Trophoblast cell (in vitro differentiated cells and primary cell): ENCODE measurements around the gene EIF4G3.

Experiments
- DNase-seq, 2 donors: peaks; one replicate each; pipeline ENCODE4 v3.0.0-alpha.2; 2016
- H2AFZ ChIP-seq: 2 replicates; pipeline ENCODE4 v1.6.1; 2013; ENCODE audit warnings: low read length, moderate library complexity, mild to moderate bottlenecking; ENCODE audit not compliant: insufficient read depth, poor library complexity
- H2AK5ac ChIP-seq: 2 replicates; pipeline ENCODE4 v1.6.1; 2013; ENCODE audit warnings: mild to moderate bottlenecking, low read length
- H2BK120ac ChIP-seq: 2 replicates; pipeline ENCODE4 v1.6.1; 2013; ENCODE audit warnings: low read length, mild to moderate bottlenecking, moderate library complexity; ENCODE audit not compliant: insufficient read depth, poor library complexity
- H2BK12ac ChIP-seq: 2 replicates; pipeline ENCODE4 v1.6.1; 2013; ENCODE audit warnings: mild to moderate bottlenecking, low read length, moderate library complexity
- H2BK5ac ChIP-seq: 2 replicates; pipeline ENCODE4 v1.6.1; 2013; ENCODE audit warnings: low read length, low read depth, moderate library complexity, mild to moderate bottlenecking; ENCODE audit not compliant: poor library complexity
- H3K14ac ChIP-seq: 2 replicates; pipeline ENCODE4 v1.6.1; 2013; ENCODE audit warnings: mild to moderate bottlenecking, low read length
- H3K18ac ChIP-seq: 2 replicates; pipeline ENCODE4 v1.6.1; 2013; ENCODE audit warnings: mild to moderate bottlenecking, low read length
- H3K23ac ChIP-seq: 2 replicates; pipeline ENCODE4 v1.6.1; 2013; ENCODE audit warnings: low read length
- H3K27ac ChIP-seq: 2 replicates; pipeline ENCODE4 v1.5.1; 2013; ENCODE audit warnings: low read depth, mild to moderate bottlenecking, inconsistent platforms, low read length, moderate library complexity
- H3K27me3 ChIP-seq: 2 replicates; pipeline ENCODE4 v1.6.1; 2013; ENCODE audit warnings: inconsistent platforms, mild to moderate bottlenecking, low read length, moderate library complexity; ENCODE audit not compliant: insufficient read depth
- H3K36me3 ChIP-seq, 2 experiments: 1 replicate in 1 of 2; 2 replicates in 1 of 2; pipeline ENCODE4 v1.6.1; 2013; ENCODE audit warnings: low read length in 2 of 2, mild to moderate bottlenecking in 2 of 2, moderate library complexity in 1 of 2; ENCODE audit not compliant: insufficient read depth in 2 of 2, control insufficient read depth in 1 of 2
- H3K4ac ChIP-seq: 2 replicates; pipeline ENCODE4 v1.6.1; 2013; ENCODE audit warnings: low read depth, mild to moderate bottlenecking, low read length, moderate library complexity
- H3K4me1 ChIP-seq, 2 experiments: 1 replicate in 1 of 2; 2 replicates in 1 of 2; pipeline ENCODE4 v1.6.1; 2013; ENCODE audit warnings: low read length in 2 of 2, mild to moderate bottlenecking in 2 of 2, moderate library complexity in 1 of 2; ENCODE audit not compliant: insufficient read depth in 2 of 2, control insufficient read depth in 1 of 2
- H3K4me2 ChIP-seq: 2 replicates; pipeline ENCODE4 v1.6.1; 2013; ENCODE audit warnings: inconsistent platforms, mild to moderate bottlenecking, low read length, moderate library complexity
- H3K4me3 ChIP-seq: 2 replicates; pipeline ENCODE4 v1.5.1; 2013; ENCODE audit warnings: mild to moderate bottlenecking, low read depth, low read length, inconsistent platforms
- H3K79me1 ChIP-seq: one replicate; pipeline ENCODE4 v1.6.1; 2013; ENCODE audit warnings: low read length
- H3K79me2 ChIP-seq: 2 replicates; pipeline ENCODE4 v1.6.1; 2013; ENCODE audit warnings: low read length, mild to moderate bottlenecking; ENCODE audit not compliant: control insufficient read depth, insufficient read depth, poor library complexity
- H3K9ac ChIP-seq: 2 replicates; pipeline ENCODE4 v1.6.1; 2013; ENCODE audit warnings: mild to moderate bottlenecking, low read length
- H3K9me3 ChIP-seq: 2 replicates; pipeline ENCODE4 v1.6.1; 2013; ENCODE audit warnings: low read depth, mild to moderate bottlenecking, control low read depth, inconsistent platforms, low read length; ENCODE audit not compliant: insufficient read depth
- H4K12ac ChIP-seq: 2 replicates; pipeline ENCODE4 v1.6.1; 2013; ENCODE audit warnings: low read depth, mild to moderate bottlenecking, low read length, moderate library complexity
- H4K8ac ChIP-seq: 2 replicates; pipeline ENCODE4 v1.6.1; 2013; ENCODE audit warnings: low read depth, mild to moderate bottlenecking, low read length, moderate library complexity
- H4K91ac ChIP-seq: one replicate; pipeline ENCODE4 v1.6.1; 2013; ENCODE audit warnings: low read depth, mild to moderate bottlenecking, low read length, moderate library complexity
- WGBS: extraction: QIAGEN DNeasy Blood & Tissue Kit; methylation state at CpG from one replicate; pipeline ENCODE4 v1.1.7; 2013; ENCODE audit warnings: missing lambda C conversion rate; ENCODE audit not compliant: insufficient read length, insufficient coverage; ENCODE audit errors: extremely low coverage; 5-methylcytosine and 5-hydroxymethylcytosine counted together

The EIF4G3 gene

GRCh38 chr1:21129407-21129806, 47.3 kb downstream of the EIF4G3 start:
- Histone ChIP-seq H3K79me1 (no peaks in the 10 kb centered on the region), H2BK12ac (no peak overlapping the region), H4K91ac (no peak overlapping the region), H3K79me2 (no peaks in the 10 kb centered on the region), H3K4me3 (no peak overlapping the region), H2BK120ac (no peak overlapping the region), H3K23ac (no peak overlapping the region), H3K14ac (no peak overlapping the region), H4K12ac (no peak overlapping the region), H3K36me3 (peaks cover 4 to 7% of the 10 kb centered on the region in 2 experiments), H3K27ac (no peak overlapping the region), H4K8ac (no peak overlapping the region), H3K4me2 (no peak overlapping the region), H3K9ac (no peak overlapping the region), H3K27me3 (no peaks in the 10 kb centered on the region), H3K18ac (no peak overlapping the region), H3K4me1 (no peaks in the 10 kb centered on the region), H2AFZ (no peak overlapping the region), H2BK5ac (no peak overlapping the region), H2AK5ac (no peak overlapping the region), H3K9me3 (no peaks in the 10 kb centered on the region), H3K4ac (no peak overlapping the region)
- no CpG with 5 or more reads among the region's 2 CpGs for WGBS
- no peak for DNase-seq

DNA sequence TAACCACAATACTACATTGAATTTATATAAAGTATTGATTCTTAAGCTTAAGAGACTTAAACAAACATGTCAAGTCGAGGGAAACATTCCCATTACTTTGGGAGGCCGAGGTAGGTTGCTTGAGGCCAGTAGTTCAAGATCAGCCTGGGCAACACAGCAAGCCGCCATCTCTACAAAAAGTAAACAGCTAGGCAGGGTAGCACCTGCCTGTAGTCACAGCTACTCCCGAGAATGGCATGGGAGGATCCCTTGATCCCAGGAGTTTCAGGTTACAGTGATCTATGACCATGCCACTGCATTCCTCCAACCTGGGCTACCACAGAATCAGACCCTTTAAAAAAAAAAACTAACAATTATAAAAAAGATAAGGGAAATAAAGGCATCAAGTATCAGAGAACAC, 50.4 kb downstream of the EIF4G3 start:
- Histone ChIP-seq H2BK5ac (no peak overlapping the region), H2AFZ (no peak overlapping the region)
- WGBS: no CpG with 5 or more reads among the region's 4 CpGs

DNA sequence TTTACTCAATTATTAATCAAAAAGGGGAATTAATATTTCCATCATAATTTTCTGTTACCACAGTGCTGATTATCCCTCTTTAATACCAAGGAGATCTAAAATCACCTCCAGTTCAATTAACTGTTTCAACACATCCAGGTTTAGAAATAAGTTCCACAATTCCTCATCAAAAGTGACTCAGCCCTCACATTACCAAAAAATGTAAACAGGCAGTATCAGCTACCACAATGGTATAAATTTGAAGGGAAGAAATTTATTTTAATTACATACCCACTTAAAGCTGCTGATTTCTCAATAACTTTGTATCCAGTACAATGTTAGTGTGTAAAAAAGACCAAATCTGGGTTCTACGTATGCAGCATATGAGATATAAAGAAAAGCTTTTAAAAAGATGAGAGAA, 51.9 kb downstream of the EIF4G3 start:
- no peak overlapping the region for H3K4me3 ChIP-seq
- H3K36me3 ChIP-seq: peaks cover 4 to 9% of the 10 kb centered on the region in 2 experiments
- H3K9me3 ChIP-seq: no peaks in the 10 kb centered on the region
- no peaks in the 10 kb centered on the region for H3K79me1 ChIP-seq
- no peak overlapping the region for H4K12ac ChIP-seq
- H3K14ac ChIP-seq: no peak overlapping the region
- WGBS: no CpG with 5 or more reads among the region's 1 CpG
- no peak overlapping the region for H3K27ac ChIP-seq
- H2AFZ ChIP-seq: no peak overlapping the region
- H3K18ac ChIP-seq: no peak overlapping the region
- no peak overlapping the region for H2BK12ac ChIP-seq
- H2BK120ac ChIP-seq: no peak overlapping the region
- H2AK5ac ChIP-seq: no peak overlapping the region
- H4K8ac ChIP-seq: no peak overlapping the region
- no peak overlapping the region for H4K91ac ChIP-seq
- H3K23ac ChIP-seq: no peak overlapping the region
- no peak overlapping the region for H3K9ac ChIP-seq
- H3K27me3 ChIP-seq: no peaks in the 10 kb centered on the region
- H3K4me1 ChIP-seq: no peaks in the 10 kb centered on the region
- no peaks in the 10 kb centered on the region for H3K79me2 ChIP-seq
- H3K4me2 ChIP-seq: no peak overlapping the region
- peak in 1 of 2 donors; percentile 47 for DNase-seq
- no peak overlapping the region for H3K4ac ChIP-seq
- no peak overlapping the region for H2BK5ac ChIP-seq

More for the DNA sequence above, 50.4 kb downstream of the EIF4G3 start:
- no peak overlapping the region for H2AK5ac ChIP-seq
- H4K8ac ChIP-seq: no peak overlapping the region
- peaks cover 4 to 9% of the 10 kb centered on the region in 2 experiments for H3K36me3 ChIP-seq
- H2BK120ac ChIP-seq: no peak overlapping the region
- no peak overlapping the region for H3K4me3 ChIP-seq
- no peak overlapping the region for H4K91ac ChIP-seq
- H3K9ac ChIP-seq: no peak overlapping the region
- DNase-seq: no peak
- H3K27ac ChIP-seq: no peak overlapping the region
- no peak overlapping the region for H3K4ac ChIP-seq
- no peaks in the 10 kb centered on the region for H3K27me3 ChIP-seq
- no peak overlapping the region for H3K18ac ChIP-seq
- no peak overlapping the region for H3K4me2 ChIP-seq
- no peaks in the 10 kb centered on the region for H3K79me1 ChIP-seq
- H3K4me1 ChIP-seq: no peaks in the 10 kb centered on the region
- H3K14ac ChIP-seq: no peak overlapping the region
- no peak overlapping the region for H4K12ac ChIP-seq
- no peaks in the 10 kb centered on the region for H3K79me2 ChIP-seq
- H3K9me3 ChIP-seq: no peaks in the 10 kb centered on the region
- H3K23ac ChIP-seq: no peak overlapping the region
- no peak overlapping the region for H2BK12ac ChIP-seq

- Histone ChIP-seq H3K9ac (no peak overlapping the region), H4K8ac (no peak overlapping the region), H2AFZ (no peak overlapping the region), H2BK5ac (no peak overlapping the region), H2AK5ac (no peak overlapping the region), H2BK120ac (no peak overlapping the region), H3K4me2 (no peak overlapping the region), H4K91ac (no peak overlapping the region), H3K9me3 (no peaks in the 10 kb centered on the region), H3K14ac (no peak overlapping the region), H3K4me1 (no peaks in the 10 kb centered on the region), H3K79me2 (no peaks in the 10 kb centered on the region), H3K27me3 (no peaks in the 10 kb centered on the region), H2BK12ac (no peak overlapping the region), H3K79me1 (no peaks in the 10 kb centered on the region), H3K27ac (no peak overlapping the region), H3K36me3 (peaks cover 4 to 9% of the 10 kb centered on the region in 2 experiments), H3K23ac (no peak overlapping the region), H4K12ac (no peak overlapping the region), H3K18ac (no peak overlapping the region), H3K4me3 (no peak overlapping the region), H3K4ac (no peak overlapping the region)
- DNase-seq: peak in 1 of 2 donors; percentile 21
- WGBS: no CpG with 5 or more reads among the region's 6 CpGs
Measured at GRCh38 chr1:21123287-21123948, 53.3 kb downstream of the EIF4G3 start.
